GM18511 (cell line): ENCODE measurements around the gene CGNL1.

Experiments used
- ATAC-seq: cut with Tn5 transposase; IDR thresholded peaks from one replicate; pipeline ENCODE4 v1.9.1; 2021; ENCODE audit warnings: mild to moderate bottlenecking, moderate library complexity; ENCODE audit not compliant: unreplicated experiment

CGNL1 gene

GRCh38 chr15:57563416-57563815, 187.1 kb downstream of the CGNL1 start:
- ATAC-seq = no peak

- no peak for ATAC-seq
Measured at GRCh38 chr15:57565311-57565710, 189.0 kb downstream of the CGNL1 start.

- ATAC-seq = no peak
Measured at GRCh38 chr15:57566834-57567233, 190.5 kb downstream of the CGNL1 start.

GRCh38 chr15:57567891-57568290, 191.6 kb downstream of the CGNL1 start:
- ATAC-seq = no peak

- no peak for ATAC-seq
Measured at GRCh38 chr15:57568299-57568698, 192.0 kb downstream of the CGNL1 start.

GRCh38 chr15:57570340-57570739, 194.0 kb downstream of the CGNL1 start:
- ATAC-seq = no peak

- ATAC-seq = no peak
Measured at GRCh38 chr15:57570994-57571393, 194.7 kb downstream of the CGNL1 start.

- ATAC-seq = no peak
Measured at GRCh38 chr15:57571725-57572124, 195.4 kb downstream of the CGNL1 start.

GRCh38 chr15:57572468-57572867, 196.2 kb downstream of the CGNL1 start:
- no peak for ATAC-seq

- no peak for ATAC-seq
Measured at GRCh38 chr15:57573151-57573550, 196.8 kb downstream of the CGNL1 start.

- ATAC-seq = no peak
Measured at GRCh38 chr15:57575363-57575762, 199.1 kb downstream of the CGNL1 start.

GRCh38 chr15:57578288-57578900, 202.1 kb downstream of the CGNL1 start:
- no peak for ATAC-seq

- no peak for ATAC-seq
Measured at GRCh38 chr15:57580428-57580827, 204.1 kb downstream of the CGNL1 start.

- no peak for ATAC-seq
Measured at GRCh38 chr15:57580866-57581265, 204.6 kb downstream of the CGNL1 start.

GRCh38 chr15:57582090-57582489, 205.8 kb downstream of the CGNL1 start:
- ATAC-seq = no peak

GRCh38 chr15:57583282-57583681, 207.0 kb downstream of the CGNL1 start:
- ATAC-seq = no peak

GRCh38 chr15:57583720-57584119, 207.4 kb downstream of the CGNL1 start:
- no peak for ATAC-seq

- no peak for ATAC-seq
Measured at GRCh38 chr15:57586661-57587424, 210.5 kb downstream of the CGNL1 start.

GRCh38 chr15:57589281-57589680, 213.0 kb downstream of the CGNL1 start:
- ATAC-seq = no peak

GRCh38 chr15:57589754-57590153, 213.4 kb downstream of the CGNL1 start:
- no peak for ATAC-seq

GRCh38 chr15:57591237-57591821, 215.0 kb downstream of the CGNL1 start:
- ATAC-seq = no peak

- ATAC-seq = no peak
Measured at GRCh38 chr15:57591822-57592367, 215.6 kb downstream of the CGNL1 start, which contains the start of gene MYZAP. Gene MYZAP, plus strand, starts transcription at chr15:57591904. Its CDS starts 131 bp downstream, at chr15:57592035.
